Esophagus muscularis mucosa (tissue), 4 donors: Measurements from ENCODE around the gene FAM111A. TPM values are rescaled to one million over a fixed set of nuclear protein-coding genes. Genes with fewer than 3 reads are reported as not detected.

ENCODE experiments used
- DNase-seq: peaks from one replicate; pipeline ENCODE4 v3.0.0-alpha.2; 2017; ENCODE audit errors: extremely low spot score
- H3K27ac ChIP-seq, 4 donors: fragments of 200-600 bp; sonication (generic); replicated peaks in 1 of 4; 1 replicate in 3 of 4; 2 replicates in 1 of 4; pipeline ENCODE4 v1.5.1; 2016 to 2019; ENCODE audit warnings: mild to moderate bottlenecking in 1 of 4
- H3K27me3 ChIP-seq, 4 donors: fragments of 200-600 bp; sonication (generic); one replicate each; pipeline versions ENCODE4 v1.5.1 to v1.6.0; 2016 to 2019
- H3K36me3 ChIP-seq, 4 donors: fragments of 200-600 bp; sonication (generic); one replicate each; pipeline ENCODE4 v1.5.1; 2016 to 2019
- H3K4me1 ChIP-seq, 4 donors: fragments of 200-600 bp; sonication (generic); one replicate each; pipeline ENCODE4 v1.5.1; 2016 to 2019
- H3K4me3 ChIP-seq, 4 donors: fragments of 200-600 bp; sonication (generic); 1 replicate in 2 of 4; 2 replicates in 2 of 4; pipeline ENCODE4 v1.5.1; 2016 to 2019; ENCODE audit warnings: mild to moderate bottlenecking in 4 of 4, moderate library complexity in 1 of 4
- H3K9me3 ChIP-seq, 4 donors: fragments of 200-600 bp; sonication (generic); 1 replicate in 3 of 4; 2 replicates in 1 of 4; pipeline ENCODE4 v1.5.1; 2016 to 2019
- EP300 ChIP-seq: sonication (generic); formaldehyde crosslinking; IDR thresholded peaks from one replicate; pipeline ENCODE4 v1.6.1; 2017; ENCODE audit warnings: antibody characterized with exemption
- POLR2A ChIP-seq: fragments of 450-650 bp; IDR thresholded peaks from one replicate; pipeline ENCODE4 v1.6.1; 2017; ENCODE audit warnings: antibody characterized with exemption, moderate library complexity, mild to moderate bottlenecking, low read depth
- POLR2AphosphoS5 ChIP-seq, 2 donors: sonication (generic); formaldehyde crosslinking; IDR thresholded peaks; one replicate each; pipeline ENCODE4 v1.6.1; 2017; ENCODE audit warnings: antibody characterized with exemption in 2 of 2
- WGBS: methylation state at CpG from one replicate; pipeline ENCODE4 v1.1.5; 2018; 5-methylcytosine and 5-hydroxymethylcytosine counted together
- intact Hi-C: fragments of 100-400 bp; cut with DNase I; formaldehyde crosslinking; loops from one replicate; pipeline ENCODE4 v1.15.1; 2023
- total RNA-seq, 4 donors: library from RNA; depleted of rRNA; stranded (reverse); fragments of >200 nt; gene quantifications; one replicate each; pipeline versions ENCODE4 v1.1.0 to v1.2.1, GENCODE V29; 2016
- TF ChIP-seq, protein P1 (sequence below), 3 experiments: fragments of 200-600 bp in 2 of 3; fragments of 450-650 bp in 1 of 3; sonication (generic) in 2 of 3; IDR thresholded peaks; one replicate each; pipeline ENCODE4 v1.5.1; 2017 to 2019; ENCODE audit warnings: antibody characterized with exemption in 3 of 3, mild to moderate bottlenecking in 2 of 3, moderate library complexity in 1 of 3

FAM111A gene
- total RNA-seq, 4 donors from 2014 or later = 8.9 to 22.4 (median 17.6) TPM

DNA sequence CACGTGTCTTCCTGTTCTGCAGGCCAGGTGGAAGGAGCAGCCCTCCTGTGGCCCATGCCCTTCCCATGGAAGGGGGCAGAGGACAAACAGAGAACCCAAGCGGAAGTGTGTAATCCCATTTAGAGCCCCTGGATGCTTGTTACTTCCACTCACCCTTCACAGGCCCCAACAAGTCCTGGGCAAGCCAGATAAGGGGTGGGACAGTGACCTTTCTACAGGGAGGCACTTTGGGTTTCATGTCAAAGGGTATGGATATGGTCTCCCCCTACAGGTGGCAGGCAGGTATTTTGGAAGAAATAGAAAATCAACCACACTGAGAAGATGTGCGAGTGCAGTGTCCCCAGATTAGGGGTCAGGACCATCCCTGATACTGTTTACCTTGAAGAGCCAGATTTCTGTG lies 58.7 kb downstream of the FAM111A start:
- no peak for DNase-seq
- no peak for TF ChIP-seq POLR2AphosphoS5 (IDR thresholded peaks at IDR 0.05)
- TF ChIP-seq, protein P1, sequence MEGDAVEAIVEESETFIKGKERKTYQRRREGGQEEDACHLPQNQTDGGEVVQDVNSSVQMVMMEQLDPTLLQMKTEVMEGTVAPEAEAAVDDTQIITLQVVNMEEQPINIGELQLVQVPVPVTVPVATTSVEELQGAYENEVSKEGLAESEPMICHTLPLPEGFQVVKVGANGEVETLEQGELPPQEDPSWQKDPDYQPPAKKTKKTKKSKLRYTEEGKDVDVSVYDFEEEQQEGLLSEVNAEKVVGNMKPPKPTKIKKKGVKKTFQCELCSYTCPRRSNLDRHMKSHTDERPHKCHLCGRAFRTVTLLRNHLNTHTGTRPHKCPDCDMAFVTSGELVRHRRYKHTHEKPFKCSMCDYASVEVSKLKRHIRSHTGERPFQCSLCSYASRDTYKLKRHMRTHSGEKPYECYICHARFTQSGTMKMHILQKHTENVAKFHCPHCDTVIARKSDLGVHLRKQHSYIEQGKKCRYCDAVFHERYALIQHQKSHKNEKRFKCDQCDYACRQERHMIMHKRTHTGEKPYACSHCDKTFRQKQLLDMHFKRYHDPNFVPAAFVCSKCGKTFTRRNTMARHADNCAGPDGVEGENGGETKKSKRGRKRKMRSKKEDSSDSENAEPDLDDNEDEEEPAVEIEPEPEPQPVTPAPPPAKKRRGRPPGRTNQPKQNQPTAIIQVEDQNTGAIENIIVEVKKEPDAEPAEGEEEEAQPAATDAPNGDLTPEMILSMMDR (IDR thresholded peaks at IDR 0.05) = no peak
- no peak for TF ChIP-seq POLR2A
- TF ChIP-seq EP300 = no peak
- Histone ChIP-seq H3K27me3 (no peaks in the 10 kb centered on the region), H3K27ac (no peak overlapping the region), H3K4me1 (peaks cover 0 to 15% (median 12%) of the 10 kb centered on the region in 4 donors), H3K9me3 (no peaks in the 10 kb centered on the region), H3K36me3 (peaks cover 0 to 22% (median 7%) of the 10 kb centered on the region in 4 donors), H3K4me3 (no peak overlapping the region)
- intact Hi-C loops = loop anchor here (10.0 kb wide), 1 partner anchor 233 kb away; the partner anchor contains the start of gene OR5A1
- WGBS = 90% methylated on average over 3 of the region's 3 CpGs

Other genes starting within 250 kb of the FAM111A start
- gene GLYATL1, start 203.4 kb upstream of the FAM111A start, total RNA-seq = not detected
- not detected for gene GLYATL1B, start 56.5 kb upstream of the FAM111A start, total RNA-seq
- under 1 TPM in 2 of 4 donors, not detected in 2; 0.13 to 0.46 TPM for gene FAM111B, start 35.6 kb upstream of the FAM111A start, total RNA-seq
- gene DTX4, start 29.3 kb downstream of the FAM111A start, total RNA-seq = 1 to 10 TPM; 3.1 to 8.8 (median 4.5) TPM
- 10 to 100 TPM; 10.1 to 36.1 (median 14.8) TPM for gene MPEG1, start 70.1 kb downstream of the FAM111A start, total RNA-seq
- gene OR5AN1, start 216.0 kb downstream of the FAM111A start, total RNA-seq = not detected